ENCODE data around the gene DHX9.

GRCh38 chr1:182875889-182876288 lies 36.7 kb downstream of the DHX9 start:
- TF ChIP-seq EHMT2 (IDR thresholded peaks at IDR 0.05) (no peak), MAX (CRISPR knock-in tag; IDR thresholded peaks at IDR 0.05) (no peak), ZNF518B (CRISPR knock-in tag; IDR thresholded peaks at IDR 0.05) (no peak), SAFB (IDR thresholded peaks at IDR 0.05; ENCODE audit: borderline replicate concordance, low read depth, low read length) (no peak), CREB3 (tag; conservative IDR thresholded peaks at IDR 0.05; ENCODE audit: low read depth) (no peak), CTCF (IDR thresholded peaks at IDR 0.05 in 2 of 3, conservative IDR thresholded peaks at IDR 0.05 in 1 of 3; ENCODE audit: insufficient read depth in 2 of 3, low read depth in 1 of 3, low read length in 3 of 3) (no peak), TAF1 (IDR thresholded peaks at IDR 0.05; ENCODE audit: control insufficient read depth, extremely low read depth, insufficient read depth, low read length, severe bottlenecking) (no peak), SMARCA5 (IDR thresholded peaks at IDR 0.05) (no peak), ZNF121 (CRISPR knock-in tag; conservative IDR thresholded peaks at IDR 0.05) (no peak), SP2 (IDR thresholded peaks at IDR 0.05; ENCODE audit: extremely low read depth, low read depth, low read length, poor library complexity, severe bottlenecking) (no peak), ELF4 (CRISPR knock-in tag; IDR thresholded peaks at IDR 0.05) (no peak), CEBPB (tag; IDR thresholded peaks at IDR 0.05) (no peak)

Data from K562 (cell line).